ENCODE measurements around the gene PWP1.

- TF ChIP-seq CTCF (IDR thresholded peaks at IDR 0.05; ENCODE audit: low read length) (no peak), EZH2phosphoT487 (IDR thresholded peaks at IDR 0.05; ENCODE audit: low read length) (no peak), EZH2 (optimal IDR thresholded peaks at IDR 0.05; ENCODE audit: low read depth, low read length) (no peak)
These were observed at the start of gene PWP1 for GRCh38 chr12:107685360-107686248.

Data from MM.1S (cell line).